Measurements from ENCODE around the gene SI. TPM values are rescaled to one million over a fixed set of nuclear protein-coding genes. Genes with fewer than 3 reads are reported as not detected.

Gene SI
- not detected for total RNA-seq

DNA sequence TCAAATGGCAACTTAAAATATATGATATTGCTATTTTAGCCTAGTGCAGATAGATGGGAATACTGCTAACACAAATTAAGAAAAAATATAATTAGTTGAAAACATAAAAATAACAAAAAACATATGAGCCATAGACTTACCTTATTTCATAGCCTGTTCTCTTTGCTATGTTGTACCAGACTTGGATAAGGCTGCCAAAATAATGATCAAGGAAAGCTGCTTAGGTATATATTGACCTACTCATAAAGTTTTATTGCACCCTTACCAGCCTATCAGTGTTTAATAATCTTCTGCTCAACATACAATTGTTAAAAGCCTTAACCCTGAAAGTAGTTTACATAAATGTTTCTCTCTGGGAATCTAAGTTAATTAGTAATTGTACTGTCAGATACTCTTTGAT lies at the start of gene SI:
Gene SI, minus strand, starts transcription at position 204 of the 400 bp plus-strand sequence. CDS start 2,484 bp downstream, outside the sequence.
- DNase-seq (no peak), ATAC-seq (ENCODE audit: low FRiP score in 2 of 2) (no peak)
- TF ChIP-seq POLR2AphosphoS5 (IDR thresholded peaks at IDR 0.05) (no peak), POLR2A (IDR thresholded peaks at IDR 0.05) (no peak), EP300 (IDR thresholded peaks at IDR 0.05) (no peak)
- TF ChIP-seq, protein P1, sequence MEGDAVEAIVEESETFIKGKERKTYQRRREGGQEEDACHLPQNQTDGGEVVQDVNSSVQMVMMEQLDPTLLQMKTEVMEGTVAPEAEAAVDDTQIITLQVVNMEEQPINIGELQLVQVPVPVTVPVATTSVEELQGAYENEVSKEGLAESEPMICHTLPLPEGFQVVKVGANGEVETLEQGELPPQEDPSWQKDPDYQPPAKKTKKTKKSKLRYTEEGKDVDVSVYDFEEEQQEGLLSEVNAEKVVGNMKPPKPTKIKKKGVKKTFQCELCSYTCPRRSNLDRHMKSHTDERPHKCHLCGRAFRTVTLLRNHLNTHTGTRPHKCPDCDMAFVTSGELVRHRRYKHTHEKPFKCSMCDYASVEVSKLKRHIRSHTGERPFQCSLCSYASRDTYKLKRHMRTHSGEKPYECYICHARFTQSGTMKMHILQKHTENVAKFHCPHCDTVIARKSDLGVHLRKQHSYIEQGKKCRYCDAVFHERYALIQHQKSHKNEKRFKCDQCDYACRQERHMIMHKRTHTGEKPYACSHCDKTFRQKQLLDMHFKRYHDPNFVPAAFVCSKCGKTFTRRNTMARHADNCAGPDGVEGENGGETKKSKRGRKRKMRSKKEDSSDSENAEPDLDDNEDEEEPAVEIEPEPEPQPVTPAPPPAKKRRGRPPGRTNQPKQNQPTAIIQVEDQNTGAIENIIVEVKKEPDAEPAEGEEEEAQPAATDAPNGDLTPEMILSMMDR (IDR thresholded peaks at IDR 0.05) = no peak
- H3K4me1 ChIP-seq = no peaks in the 10 kb centered on the region
- H3K4me3 ChIP-seq = no peak within 1 kb of the TSS
- no peak within 1 kb of the TSS for H3K27ac ChIP-seq
- no peaks in the 10 kb centered on the region for H3K36me3 ChIP-seq
- no peaks in the 10 kb centered on the region for H3K27me3 ChIP-seq
- H3K9me3 ChIP-seq = no peaks in the 10 kb centered on the region

DNA sequence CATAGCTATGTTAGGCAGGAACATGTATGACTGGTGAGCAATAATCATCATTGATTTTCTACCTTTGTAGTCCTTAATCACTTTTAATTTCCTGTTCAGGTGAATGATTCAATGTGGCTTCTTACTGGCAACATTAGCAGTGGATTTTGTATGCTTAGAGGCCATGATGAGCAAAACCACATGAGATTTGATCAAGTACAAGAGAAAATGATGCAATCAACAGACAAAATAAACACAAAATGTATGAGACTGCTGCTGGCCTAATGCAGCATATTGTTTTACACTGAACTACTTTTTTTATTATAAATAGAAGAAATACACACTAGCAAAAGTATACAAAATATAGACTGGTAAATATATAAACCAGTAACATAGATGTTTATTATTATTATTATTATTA lies 47.5 kb upstream of the SI start:
- no peak overlapping the region for H3K27ac ChIP-seq
- peaks cover 0 to 5% (median 0%) of the 10 kb centered on the region in 4 donors for H3K9me3 ChIP-seq
- ATAC-seq (ENCODE audit: low FRiP score in 2 of 2) = no peak
- no peak overlapping the region for H3K4me3 ChIP-seq
- no peaks in the 10 kb centered on the region for H3K27me3 ChIP-seq
- no peaks in the 10 kb centered on the region for H3K4me1 ChIP-seq
- DNase-seq = no peak
- H3K36me3 ChIP-seq = no peaks in the 10 kb centered on the region
- TF ChIP-seq EP300 (IDR thresholded peaks at IDR 0.05) = no peak
- TF ChIP-seq, protein P1 (IDR thresholded peaks at IDR 0.05) = no peak
- TF ChIP-seq POLR2AphosphoS5 (IDR thresholded peaks at IDR 0.05) = no peak
- no peak for TF ChIP-seq POLR2A (IDR thresholded peaks at IDR 0.05)

DNA sequence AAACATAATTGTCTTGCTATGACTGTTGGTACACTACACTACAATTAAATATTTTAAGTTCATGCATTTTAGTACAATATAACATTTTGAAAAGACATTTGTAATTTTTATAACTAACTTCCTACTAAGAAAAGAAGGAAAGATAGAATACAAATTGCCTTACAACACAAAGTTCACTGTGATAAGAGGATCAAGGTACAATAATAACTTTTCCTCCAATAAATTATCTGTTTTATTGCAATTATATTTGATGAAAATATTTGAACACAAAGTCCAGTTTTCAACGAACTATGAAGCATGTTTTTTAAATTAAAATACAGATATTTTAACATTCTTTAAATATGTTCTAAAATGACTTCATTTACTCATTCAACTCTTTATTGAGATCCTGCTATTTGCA lies 33.1 kb upstream of the SI start:
- Histone ChIP-seq H3K4me3 (no peak overlapping the region), H3K9me3 (no peaks in the 10 kb centered on the region), H3K27ac (no peak overlapping the region), H3K27me3 (no peaks in the 10 kb centered on the region), H3K36me3 (no peaks in the 10 kb centered on the region), H3K4me1 (no peaks in the 10 kb centered on the region)
- ATAC-seq (ENCODE audit: low FRiP score in 2 of 2) (no peak), DNase-seq (no peak)
- no peak for TF ChIP-seq POLR2A (IDR thresholded peaks at IDR 0.05)
- no peak for TF ChIP-seq POLR2AphosphoS5 (IDR thresholded peaks at IDR 0.05)
- TF ChIP-seq EP300 (IDR thresholded peaks at IDR 0.05) = no peak
- TF ChIP-seq, protein P1 (IDR thresholded peaks at IDR 0.05) = no peak
- 55 to 69% methylated on average over 1 of the region's 1 CpG for WGBS, 2 donors

DNA sequence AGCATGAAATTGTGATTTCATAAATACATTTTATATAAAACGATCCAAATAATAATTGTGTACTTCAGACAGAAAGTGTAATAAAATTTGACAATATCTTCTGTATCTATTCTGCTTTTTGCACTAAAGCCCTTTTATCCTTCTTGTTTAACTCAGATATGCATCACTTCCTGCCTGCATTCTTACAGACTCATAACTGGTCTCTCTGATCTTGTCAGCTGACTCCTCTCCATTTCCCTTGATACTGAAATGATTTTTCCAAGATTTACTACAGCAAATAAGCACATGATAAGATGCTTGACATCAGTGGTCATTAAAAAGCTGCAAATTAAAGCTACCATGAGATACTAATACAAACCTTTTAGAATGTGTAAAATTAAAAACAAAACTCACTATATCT lies 25.3 kb upstream of the SI start:
- no peaks in the 10 kb centered on the region for H3K9me3 ChIP-seq
- 70 to 78% methylated on average over 1 of the region's 1 CpG for WGBS, 2 donors
- TF ChIP-seq POLR2AphosphoS5 (IDR thresholded peaks at IDR 0.05) (no peak), POLR2A (IDR thresholded peaks at IDR 0.05) (no peak), EP300 (IDR thresholded peaks at IDR 0.05) (no peak)
- TF ChIP-seq, protein P1 (IDR thresholded peaks at IDR 0.05) = no peak
- DNase-seq (no peak), ATAC-seq (ENCODE audit: low FRiP score in 2 of 2) (no peak)
- no peak overlapping the region for H3K27ac ChIP-seq
- H3K4me1 ChIP-seq = no peaks in the 10 kb centered on the region
- no peak overlapping the region for H3K4me3 ChIP-seq
- H3K36me3 ChIP-seq = no peaks in the 10 kb centered on the region
- no peaks in the 10 kb centered on the region for H3K27me3 ChIP-seq

DNA sequence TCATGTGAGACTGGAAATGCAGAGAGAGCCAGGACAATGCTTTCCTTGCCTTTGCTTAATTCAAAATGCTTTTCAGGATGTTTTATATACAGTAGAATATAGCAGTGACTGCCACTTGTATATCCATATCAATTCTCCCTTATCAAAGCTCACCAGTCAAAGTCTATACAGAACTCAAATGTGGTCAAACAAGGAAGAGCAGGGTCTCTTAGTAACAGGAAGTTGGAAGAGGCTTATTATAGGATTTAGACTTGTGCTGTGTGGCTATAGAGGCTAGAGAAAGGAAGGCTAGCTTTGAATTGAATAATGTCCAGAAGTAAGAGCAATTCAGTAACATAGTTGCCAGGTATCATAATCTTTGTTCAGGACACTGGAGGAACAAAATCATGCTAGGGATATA lies 4.4 kb upstream of the SI start:
- Histone ChIP-seq H3K9me3 (no peaks in the 10 kb centered on the region), H3K27ac (no peak overlapping the region), H3K4me3 (no peak overlapping the region), H3K27me3 (no peaks in the 10 kb centered on the region), H3K4me1 (no peaks in the 10 kb centered on the region), H3K36me3 (no peaks in the 10 kb centered on the region)
- no peak for ATAC-seq (ENCODE audit: low FRiP score in 2 of 2)
- DNase-seq = no peak
- TF ChIP-seq, protein P1 (IDR thresholded peaks at IDR 0.05) = no peak
- no peak for TF ChIP-seq POLR2AphosphoS5 (IDR thresholded peaks at IDR 0.05)
- TF ChIP-seq EP300 (IDR thresholded peaks at IDR 0.05) = no peak
- TF ChIP-seq POLR2A (IDR thresholded peaks at IDR 0.05) = no peak

All from upper lobe of left lung (tissue), 6 donors.